ACHN (cell line): ENCODE data around the gene SOX6.
"Not testable (repeated sequence)": the region's sequence is repeated elsewhere in the genome, so short reads cannot be mapped to it uniquely, and the experiment has no call there.

Experiments used
- DNase-seq: peaks from one replicate; pipeline ENCODE4 v3.0.0-alpha.2; 2015
- in situ Hi-C: cut with HindIII; loops from 2 replicates; pipeline ENCODE4 v1.10.0; 2017; ENCODE audit warnings: low sequenced_read_pairs, low pct_ligation_motif_present, low pct_unique_long_range_greater_than_20kb

SOX6 gene

GRCh38 chr11:16141614-16142013, 214.7 kb downstream of the SOX6 start:
- in situ Hi-C loops, DNase-seq: not testable (repeated sequence)

GRCh38 chr11:16141162-16141561, 215.2 kb downstream of the SOX6 start:
- in situ Hi-C loops: not testable (repeated sequence)

GRCh38 chr11:16136792-16137390, 219.5 kb downstream of the SOX6 start:
- in situ Hi-C loops: no loop called here
- DNase-seq: no peak

More at GRCh38 chr11:16141162-16141561, 215.2 kb downstream of the SOX6 start:
- not testable (repeated sequence) for DNase-seq

- in situ Hi-C loops: no loop called here
- no peak for DNase-seq
Observed at GRCh38 chr11:16133867-16134266, 222.5 kb downstream of the SOX6 start.

- in situ Hi-C loops: no loop called here
- no peak for DNase-seq
Observed at GRCh38 chr11:16127732-16128131, 228.6 kb downstream of the SOX6 start.

GRCh38 chr11:16126362-16126761, 230.0 kb downstream of the SOX6 start:
- in situ Hi-C loops: no loop called here
- no peak for DNase-seq

GRCh38 chr11:16125796-16126195, 230.6 kb downstream of the SOX6 start:
- no peak for DNase-seq
- in situ Hi-C loops: no loop called here

GRCh38 chr11:16124390-16124789, 232.0 kb downstream of the SOX6 start:
- in situ Hi-C loops: no loop called here
- no peak for DNase-seq

GRCh38 chr11:16121853-16122252, 234.5 kb downstream of the SOX6 start:
- DNase-seq: no peak
- in situ Hi-C loops: no loop called here

GRCh38 chr11:16120008-16120407, 236.3 kb downstream of the SOX6 start:
- in situ Hi-C loops: no loop called here
- no peak for DNase-seq

GRCh38 chr11:16117989-16118756, 238.2 kb downstream of the SOX6 start:
- no peak for DNase-seq
- in situ Hi-C loops: no loop called here

- in situ Hi-C loops: no loop called here
- no peak for DNase-seq
Observed at GRCh38 chr11:16114978-16115871, 241.1 kb downstream of the SOX6 start.

- DNase-seq: no peak
- in situ Hi-C loops: no loop called here
Observed at GRCh38 chr11:16114431-16114830, 241.9 kb downstream of the SOX6 start.

GRCh38 chr11:16111690-16112089, 244.7 kb downstream of the SOX6 start:
- DNase-seq: no peak
- in situ Hi-C loops: no loop called here

GRCh38 chr11:16110886-16111285, 245.5 kb downstream of the SOX6 start:
- in situ Hi-C loops: no loop called here
- no peak for DNase-seq

- in situ Hi-C loops: no loop called here
- no peak for DNase-seq
Observed at GRCh38 chr11:16099343-16099900, 256.9 kb downstream of the SOX6 start.

- in situ Hi-C loops: no loop called here
- DNase-seq: no peak
Observed at GRCh38 chr11:16098526-16099205, 257.7 kb downstream of the SOX6 start.

- no peak for DNase-seq
Observed at GRCh38 chr11:16097543-16097942, 258.8 kb downstream of the SOX6 start.

More at GRCh38 chr11:16097543-16097942, 258.8 kb downstream of the SOX6 start:
- in situ Hi-C loops: no loop called here
